ENCODE data around the gene TRMT44. TPM values are rescaled to one million over a fixed set of nuclear protein-coding genes. Genes with fewer than 3 reads are reported as not detected.

The TRMT44 gene
- total RNA-seq, 2 experiments from 2014 or later: 20.5 to 24.5 TPM

DNA sequence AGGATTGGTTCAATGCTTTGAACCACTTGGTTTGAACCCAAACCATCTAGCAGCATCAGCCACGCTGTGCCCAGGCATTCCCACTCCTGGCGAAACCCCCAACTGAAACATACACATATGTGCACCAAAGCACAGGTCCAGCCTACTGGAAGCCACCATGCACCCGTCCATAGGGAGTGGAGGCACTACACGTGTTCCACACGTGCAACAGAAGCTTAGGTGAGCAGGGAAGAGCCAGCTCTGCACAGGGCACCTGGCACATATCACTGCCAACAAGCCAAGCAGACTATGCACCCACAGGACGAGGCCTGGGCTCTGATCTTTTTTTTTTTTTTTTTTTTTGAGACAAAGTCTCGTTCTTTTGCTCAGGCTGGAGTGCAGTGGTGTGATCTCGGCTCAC lies 73.4 kb downstream of the TRMT44 start:
- H3K4me3 Mint-ChIP-seq: no peak overlapping the region
- ATAC-seq (no peak), DNase-seq (no peak)
- H3K27ac Mint-ChIP-seq: no peak overlapping the region
- no peaks in the 10 kb centered on the region for H3K4me1 Mint-ChIP-seq
- H3K36me3 Mint-ChIP-seq: no peaks in the 10 kb centered on the region
- CTCF ChIA-PET: no interaction called here
- no peaks in the 10 kb centered on the region for H3K27me3 Mint-ChIP-seq
- no peaks in the 10 kb centered on the region for H3K9me3 Mint-ChIP-seq (ENCODE audit: low read depth)

DNA sequence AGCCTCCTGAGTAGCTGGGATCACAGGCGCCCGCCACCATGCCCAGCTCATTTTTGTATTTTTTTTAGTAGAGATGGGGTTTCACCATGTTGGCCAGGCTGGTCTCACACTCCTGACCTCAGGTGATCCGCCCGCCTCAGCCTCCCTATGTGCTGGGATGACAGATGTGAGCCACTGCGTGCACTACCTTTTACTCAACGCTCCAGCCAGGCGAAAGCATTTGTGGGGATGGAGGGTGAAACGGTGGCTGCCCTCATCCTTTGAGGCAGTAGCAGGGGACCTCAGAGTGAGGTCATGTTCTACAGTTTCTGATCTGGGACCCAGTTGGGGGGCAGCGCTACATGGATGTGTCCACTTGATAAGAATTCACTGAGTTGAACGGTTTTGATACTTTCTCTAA lies 73.8 kb downstream of the TRMT44 start:
- DNase-seq: no peak
- ATAC-seq: no peak
- H3K36me3 Mint-ChIP-seq: no peaks in the 10 kb centered on the region
- CTCF ChIA-PET: no interaction called here
- no peak overlapping the region for H3K27ac Mint-ChIP-seq
- H3K27me3 Mint-ChIP-seq: no peaks in the 10 kb centered on the region
- no peaks in the 10 kb centered on the region for H3K9me3 Mint-ChIP-seq (ENCODE audit: low read depth)
- H3K4me1 Mint-ChIP-seq: no peaks in the 10 kb centered on the region
- no peak overlapping the region for H3K4me3 Mint-ChIP-seq

DNA sequence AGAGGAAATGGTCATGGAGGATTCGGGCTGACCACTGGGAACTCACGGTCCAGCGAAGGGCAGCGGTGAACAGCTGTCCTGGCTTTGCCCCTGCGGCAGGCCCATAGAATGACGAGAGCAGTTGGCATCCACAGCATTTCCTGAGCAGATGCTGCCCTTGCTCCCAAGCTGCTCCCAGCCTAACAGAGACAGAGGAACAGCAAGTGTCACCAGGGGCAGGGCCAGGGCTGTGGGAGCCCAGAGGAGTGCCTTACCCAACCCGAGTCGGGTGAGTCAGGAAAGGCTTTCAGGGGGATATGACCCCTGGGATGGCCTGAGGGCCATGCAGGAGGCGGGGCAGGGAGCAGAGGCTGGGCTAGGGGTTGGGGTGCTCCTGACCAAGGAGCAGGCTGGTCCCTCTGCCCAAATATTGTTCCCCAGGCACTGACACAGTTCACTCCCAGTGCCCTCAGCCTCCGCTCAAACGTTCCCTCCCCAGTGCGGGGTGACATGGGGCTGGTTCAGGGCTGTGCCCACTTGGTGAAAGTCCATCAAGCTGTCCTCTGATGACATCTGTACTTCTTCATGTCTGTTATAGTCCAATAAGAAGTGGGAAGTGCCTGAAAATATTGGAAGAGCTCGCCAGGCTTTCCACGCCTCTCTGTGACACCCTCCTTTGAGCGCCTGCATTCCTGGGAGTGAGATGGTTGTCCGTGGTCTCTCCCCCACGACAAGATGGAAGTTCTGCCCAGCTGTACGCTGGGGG lies 74.9 kb downstream of the TRMT44 start:
- no peak for ATAC-seq
- Mint-ChIP-seq H3K9me3 (ENCODE audit: low read depth) (no peaks in the 10 kb centered on the region), H3K27ac (no peak overlapping the region), H3K4me3 (no peak overlapping the region), H3K4me1 (no peaks in the 10 kb centered on the region), H3K27me3 (no peaks in the 10 kb centered on the region), H3K36me3 (no peaks in the 10 kb centered on the region)
- DNase-seq: no peak
- CTCF ChIA-PET: no interaction called here

DNA sequence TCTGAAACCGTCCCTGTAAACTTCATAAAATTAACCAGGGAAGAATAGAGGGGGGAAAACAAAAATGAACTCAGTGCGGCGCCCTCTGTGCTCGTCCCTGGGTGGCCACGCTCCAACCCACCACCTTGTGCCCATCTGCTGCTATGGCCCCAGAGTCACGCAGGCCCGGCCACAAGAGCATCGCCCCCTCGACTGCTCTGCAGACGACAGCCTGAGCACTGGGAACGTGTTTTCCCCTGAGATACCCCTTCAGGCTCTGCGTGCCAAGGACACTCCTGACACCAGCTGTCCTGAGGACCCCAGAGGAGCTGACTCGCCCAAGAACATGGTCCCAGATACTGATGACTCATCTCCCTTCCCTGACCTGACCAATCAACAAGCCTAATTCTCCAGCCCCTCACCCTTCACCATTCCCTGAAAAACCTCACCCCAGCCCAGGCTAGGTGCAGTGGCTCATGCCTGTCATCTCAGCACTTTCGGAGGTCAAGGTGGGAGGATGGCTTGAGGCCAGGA lies 75.5 kb downstream of the TRMT44 start:
- no peaks in the 10 kb centered on the region for H3K9me3 Mint-ChIP-seq (ENCODE audit: low read depth)
- DNase-seq: no peak
- no peak overlapping the region for H3K4me3 Mint-ChIP-seq
- no peak for ATAC-seq
- no peak overlapping the region for H3K27ac Mint-ChIP-seq
- no peaks in the 10 kb centered on the region for H3K4me1 Mint-ChIP-seq
- CTCF ChIA-PET: no interaction called here
- no peaks in the 10 kb centered on the region for H3K27me3 Mint-ChIP-seq
- H3K36me3 Mint-ChIP-seq: no peaks in the 10 kb centered on the region

DNA sequence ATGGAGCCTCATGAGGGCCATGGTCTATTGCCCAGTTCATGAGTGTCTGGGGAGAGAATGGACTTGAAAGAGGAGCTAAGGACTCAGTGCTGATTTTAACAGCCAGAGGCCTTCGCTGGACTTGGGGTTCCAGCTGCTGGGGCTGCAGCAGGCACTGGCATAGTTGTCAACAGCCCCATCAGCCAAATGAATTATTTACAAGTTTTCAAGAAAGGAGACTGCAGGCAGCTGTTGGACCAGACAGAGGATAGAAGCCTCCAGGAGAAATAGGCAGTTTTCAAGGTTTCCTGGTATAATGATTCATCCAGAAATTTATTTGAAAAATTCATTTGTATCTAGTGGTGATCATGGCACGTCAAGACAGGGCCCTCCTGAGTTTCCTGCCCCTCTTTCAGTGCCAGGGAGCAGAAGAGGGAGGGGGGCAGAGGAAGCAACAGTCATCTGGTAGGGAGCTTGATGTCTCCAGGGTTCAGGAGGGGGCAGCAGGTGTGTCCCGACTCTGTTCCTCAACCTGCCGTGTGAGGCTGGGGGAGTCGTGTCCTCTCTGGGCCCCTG lies 76.5 kb downstream of the TRMT44 start:
- H3K4me1 Mint-ChIP-seq: no peaks in the 10 kb centered on the region
- H3K27me3 Mint-ChIP-seq: no peaks in the 10 kb centered on the region
- DNase-seq: no peak
- H3K9me3 Mint-ChIP-seq (ENCODE audit: low read depth): no peaks in the 10 kb centered on the region
- no peak for ATAC-seq
- no peak overlapping the region for H3K4me3 Mint-ChIP-seq
- no peaks in the 10 kb centered on the region for H3K36me3 Mint-ChIP-seq
- no peak overlapping the region for H3K27ac Mint-ChIP-seq
- CTCF ChIA-PET: no interaction called here

DNA sequence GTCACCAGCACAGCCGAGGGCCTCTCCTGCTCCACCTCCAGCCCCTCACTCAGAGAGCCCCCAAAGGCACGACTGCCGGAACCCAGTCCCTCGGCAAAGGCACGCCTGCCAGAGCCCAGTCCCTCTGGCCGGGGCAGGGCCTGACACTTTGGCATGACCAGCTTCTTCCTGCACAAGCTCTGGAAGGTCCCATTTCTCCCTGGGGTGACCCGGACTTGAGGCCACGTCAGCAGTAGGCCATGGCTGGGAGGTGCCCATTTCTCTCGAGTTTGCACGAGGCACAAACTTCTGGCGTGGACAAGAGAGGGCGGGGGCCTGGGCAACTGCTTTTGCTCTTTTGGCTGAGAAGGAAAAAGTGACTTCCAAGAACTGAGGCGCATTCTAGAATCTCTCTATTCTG lies 77.4 kb downstream of the TRMT44 start:
- Mint-ChIP-seq H3K27ac (no peak overlapping the region), H3K4me3 (no peak overlapping the region), H3K4me1 (no peaks in the 10 kb centered on the region), H3K36me3 (no peaks in the 10 kb centered on the region), H3K27me3 (no peaks in the 10 kb centered on the region), H3K9me3 (ENCODE audit: low read depth) (no peaks in the 10 kb centered on the region)
- ATAC-seq: no peak
- DNase-seq: no peak
- CTCF ChIA-PET: no interaction called here

DNA sequence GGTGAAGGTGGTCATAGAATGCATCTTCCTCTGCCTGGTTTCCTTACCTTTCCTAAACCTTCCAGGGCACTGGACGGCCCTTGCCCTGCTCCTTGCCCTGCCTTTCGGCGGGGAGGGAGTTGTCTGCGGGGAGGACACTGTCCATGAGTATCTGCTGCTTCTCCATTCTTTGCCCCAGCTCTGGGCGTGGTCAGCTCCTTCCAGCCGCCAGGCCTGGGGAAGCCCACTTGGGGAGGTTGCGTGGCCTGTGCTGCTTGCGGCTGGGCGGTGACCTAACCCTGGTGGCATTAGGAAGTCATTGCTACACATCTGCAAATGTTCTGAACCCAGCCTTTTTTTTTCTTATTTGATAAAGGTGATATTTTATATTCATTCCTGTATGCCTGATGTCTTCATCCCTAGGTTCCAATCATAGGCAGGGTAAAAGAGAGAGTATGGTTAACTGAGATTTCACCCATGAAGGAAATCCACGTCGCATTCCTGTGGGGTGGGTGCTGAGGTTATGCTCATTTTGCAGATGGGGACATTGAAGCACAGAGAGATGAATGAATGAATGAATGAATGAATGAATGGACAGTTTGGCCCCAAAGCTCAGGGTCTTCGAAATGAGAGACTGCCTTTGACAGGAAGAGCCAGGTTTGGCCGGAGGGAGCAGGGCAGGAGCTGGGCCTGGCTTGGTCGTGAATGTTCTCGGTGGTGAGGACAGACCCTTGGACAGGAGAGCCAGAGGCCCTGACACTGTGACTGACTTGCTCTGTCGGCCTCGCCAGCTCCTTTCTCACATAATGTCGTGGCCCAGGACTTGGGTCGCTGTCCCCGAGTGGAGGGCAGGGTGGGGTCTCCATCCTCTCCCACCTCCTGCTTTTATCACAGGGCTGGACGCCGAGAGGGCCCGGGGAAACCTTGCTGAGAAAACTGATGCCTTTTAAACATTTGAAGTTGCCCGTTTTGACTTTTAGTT lies 81.9 kb downstream of the TRMT44 start:
- Mint-ChIP-seq H3K4me1 (no peaks in the 10 kb centered on the region), H3K27me3 (no peaks in the 10 kb centered on the region), H3K9me3 (ENCODE audit: low read depth) (no peaks in the 10 kb centered on the region), H3K4me3 (no peak overlapping the region), H3K36me3 (no peaks in the 10 kb centered on the region), H3K27ac (no peak overlapping the region)
- DNase-seq (no peak), ATAC-seq (no peak)
- CTCF ChIA-PET: no interaction called here

DNA sequence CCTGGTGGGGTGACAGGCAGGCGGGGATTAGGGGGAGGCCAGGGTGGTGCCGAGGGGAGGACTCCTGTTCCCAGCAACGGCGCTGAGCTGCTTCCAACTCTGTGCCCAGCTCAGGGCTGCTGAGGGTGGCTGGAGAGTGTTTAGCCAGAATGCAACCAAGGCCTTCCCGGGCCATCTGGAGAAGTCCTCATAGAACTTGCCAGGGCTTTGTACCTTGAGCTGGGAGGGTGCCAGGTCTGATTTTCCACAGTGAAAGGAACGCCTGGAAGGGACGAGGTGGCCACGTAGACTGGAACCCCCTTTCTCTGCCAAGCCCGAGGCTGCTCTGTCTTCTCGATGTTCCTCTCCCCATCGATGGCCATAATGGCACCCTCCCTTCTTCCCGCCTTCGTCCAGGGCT lies 82.6 kb downstream of the TRMT44 start:
- Mint-ChIP-seq H3K27ac (no peak overlapping the region), H3K9me3 (ENCODE audit: low read depth) (no peaks in the 10 kb centered on the region), H3K36me3 (no peaks in the 10 kb centered on the region), H3K27me3 (no peaks in the 10 kb centered on the region), H3K4me1 (no peaks in the 10 kb centered on the region), H3K4me3 (no peak overlapping the region)
- CTCF ChIA-PET: no interaction called here
- ATAC-seq (no peak), DNase-seq (no peak)

DNA sequence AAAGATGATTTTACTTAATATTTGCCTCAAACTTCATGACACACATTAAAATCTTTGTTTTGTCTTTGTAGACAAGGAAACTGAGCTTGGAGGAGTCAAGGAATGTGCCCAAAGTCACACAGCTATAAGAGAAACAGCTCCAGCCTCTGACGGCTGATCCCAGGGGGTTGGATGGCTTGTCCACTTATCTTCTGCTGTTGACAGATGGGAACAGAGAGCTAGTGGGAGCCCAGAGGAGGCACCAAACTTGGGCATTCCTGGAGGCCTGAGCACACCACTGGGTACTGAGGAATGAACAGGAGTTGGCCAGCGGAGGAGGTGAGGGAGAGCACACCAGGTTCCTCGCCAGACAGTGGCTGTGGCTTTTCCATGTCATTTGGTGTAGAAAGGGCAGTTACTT lies 83.2 kb downstream of the TRMT44 start:
- H3K36me3 Mint-ChIP-seq: no peaks in the 10 kb centered on the region
- H3K4me1 Mint-ChIP-seq: no peaks in the 10 kb centered on the region
- no peak overlapping the region for H3K27ac Mint-ChIP-seq
- DNase-seq (no peak), ATAC-seq (no peak)
- no peaks in the 10 kb centered on the region for H3K9me3 Mint-ChIP-seq (ENCODE audit: low read depth)
- H3K27me3 Mint-ChIP-seq: no peaks in the 10 kb centered on the region
- H3K4me3 Mint-ChIP-seq: no peak overlapping the region
- CTCF ChIA-PET: no interaction called here

DNA sequence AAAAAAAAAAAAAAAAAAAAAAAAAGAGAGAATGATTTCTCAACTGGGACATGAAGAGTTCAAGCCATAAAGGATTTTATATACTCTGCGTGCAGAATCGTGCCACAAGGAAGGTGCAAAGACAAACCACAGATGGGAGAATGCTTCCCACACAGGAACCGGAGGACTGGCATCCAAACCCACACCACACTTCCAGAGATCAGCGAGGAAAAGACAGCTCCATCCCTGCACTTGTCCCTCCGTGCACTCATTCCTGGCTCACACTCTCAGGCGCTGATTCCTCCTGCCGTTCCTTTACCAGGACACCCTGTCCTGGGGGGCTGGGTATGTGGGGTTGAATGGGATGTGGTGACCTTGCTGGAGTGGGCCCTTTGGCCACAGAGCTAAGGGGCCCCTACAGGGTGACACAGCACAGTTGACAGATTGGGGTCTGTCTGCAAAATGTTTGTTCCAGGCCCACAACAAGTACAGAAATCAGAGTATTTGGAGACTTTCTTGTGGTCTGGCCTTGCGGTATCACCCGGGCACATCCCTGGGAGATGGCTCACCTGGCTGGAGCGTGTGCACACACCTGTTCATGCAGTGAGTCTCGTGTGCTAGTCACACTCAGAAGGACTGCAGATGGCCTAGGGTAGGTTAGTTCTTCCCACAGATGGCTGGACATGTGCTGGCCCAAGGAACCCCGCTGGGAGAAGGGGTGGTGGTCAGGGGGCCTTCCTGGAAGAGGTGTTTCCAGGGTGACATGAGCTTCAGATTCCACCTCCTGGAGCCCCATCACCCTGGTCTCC lies 84.2 kb downstream of the TRMT44 start:
- ATAC-seq: no peak
- DNase-seq: no peak
- no peaks in the 10 kb centered on the region for H3K4me1 Mint-ChIP-seq
- no peaks in the 10 kb centered on the region for H3K36me3 Mint-ChIP-seq
- H3K27me3 Mint-ChIP-seq: no peaks in the 10 kb centered on the region
- CTCF ChIA-PET: no interaction called here
- H3K9me3 Mint-ChIP-seq (ENCODE audit: low read depth): no peaks in the 10 kb centered on the region
- no peak overlapping the region for H3K4me3 Mint-ChIP-seq
- no peak overlapping the region for H3K27ac Mint-ChIP-seq

DNA sequence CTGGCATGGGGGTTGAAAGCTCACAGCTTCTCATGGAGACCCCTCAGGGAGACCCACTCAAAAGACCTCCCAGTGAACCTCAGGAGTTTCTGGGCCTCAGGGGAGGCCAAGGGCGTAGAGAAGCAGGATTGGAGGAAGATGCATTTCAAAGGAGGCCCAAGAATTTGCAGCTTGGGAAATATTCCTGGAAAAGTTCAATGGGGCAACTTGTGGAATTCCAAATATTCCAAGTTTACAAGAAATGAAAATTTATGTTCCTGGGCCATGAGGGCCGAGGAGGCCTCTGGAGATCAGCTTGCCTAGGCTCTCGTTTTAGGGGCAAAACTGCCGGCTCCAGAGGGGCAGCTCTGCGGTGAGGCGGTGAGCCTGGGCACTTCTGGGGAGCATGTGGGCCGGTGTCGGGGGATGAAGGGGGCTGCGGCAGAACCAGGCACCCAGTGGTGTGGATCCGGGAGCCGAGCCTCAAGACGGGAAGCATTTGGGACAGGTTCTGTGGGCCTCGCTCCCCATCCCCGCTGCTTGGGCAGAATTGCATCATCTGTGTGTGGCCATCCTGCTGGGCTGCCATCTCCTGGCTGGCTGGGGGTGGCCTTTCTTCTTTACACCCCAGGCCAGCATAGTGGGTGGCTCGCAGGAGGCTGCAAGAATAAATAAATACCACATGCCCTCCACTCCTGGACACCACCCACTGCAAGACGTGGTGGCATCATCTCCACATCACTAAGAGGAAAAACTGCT lies 85.0 kb downstream of the TRMT44 start:
- Mint-ChIP-seq H3K4me3 (no peak overlapping the region), H3K27ac (no peak overlapping the region), H3K27me3 (peaks cover under 1% of the 10 kb centered on the region), H3K9me3 (ENCODE audit: low read depth) (no peaks in the 10 kb centered on the region), H3K36me3 (no peaks in the 10 kb centered on the region), H3K4me1 (no peaks in the 10 kb centered on the region)
- ATAC-seq (no peak), DNase-seq (no peak)
- CTCF ChIA-PET: no interaction called here
